HepG2 (cell line): ENCODE measurements around the gene HPCAL1. TPM values are rescaled to one million over a fixed set of nuclear protein-coding genes. Genes with fewer than 3 reads are reported as not detected.

Experiments used
- ESRRA ChIP-seq: sonication (generic); formaldehyde crosslinking; IDR thresholded peaks from 2 replicates; pipeline ENCODE4 v1.5.1; 2020; ENCODE audit warnings: mild to moderate bottlenecking, low read depth, missing genetic modification reagents
- GMEB2 ChIP-seq: IDR thresholded peaks from 2 replicates; pipeline ENCODE4 v1.6.1; 2016; ENCODE audit warnings: missing biosample characterization, missing genetic modification reagents, low read depth
- HCFC1 ChIP-seq: fragments of 150-350 bp; IDR thresholded peaks from 2 replicates; pipeline ENCODE4 v1.6.1; 2014; ENCODE audit warnings: low read depth, low read length
- HOXA3 ChIP-seq: sonication (generic); formaldehyde crosslinking; IDR thresholded peaks from 2 replicates; pipeline ENCODE4 v1.5.0; 2020; ENCODE audit warnings: missing genetic modification reagents
- NR1H2 ChIP-seq: sonication (generic); formaldehyde crosslinking; IDR thresholded peaks from 2 replicates; pipeline ENCODE4 v1.8.1; 2022; ENCODE audit warnings: low read depth, missing genetic modification reagents, borderline replicate concordance
- RERE ChIP-seq: IDR thresholded peaks from 2 replicates; pipeline ENCODE4 v1.6.1; 2016; ENCODE audit warnings: low read depth, missing genetic modification reagents, missing compliant biosample characterization
- ZBTB37 ChIP-seq: sonication (generic); formaldehyde crosslinking; IDR thresholded peaks from 2 replicates; pipeline ENCODE4 v1.4.0; 2020; ENCODE audit warnings: mild to moderate bottlenecking, missing genetic modification reagents
- ZNF333 ChIP-seq: sonication (generic); formaldehyde crosslinking; IDR thresholded peaks from 2 replicates; pipeline ENCODE4 v1.4.0; 2020; ENCODE audit warnings: mild to moderate bottlenecking, missing genetic modification reagents, borderline replicate concordance
- ZNF576 ChIP-seq: sonication (generic); formaldehyde crosslinking; IDR thresholded peaks from 2 replicates; pipeline ENCODE4 v1.4.0; 2020; ENCODE audit warnings: mild to moderate bottlenecking, missing genetic modification reagents
- ZNF75D ChIP-seq: sonication (generic); formaldehyde crosslinking; IDR thresholded peaks from 2 replicates; pipeline ENCODE4 v1.8.1; 2023; ENCODE audit warnings: missing genetic modification reagents, mild to moderate bottlenecking, borderline replicate concordance
- ZNF816 ChIP-seq: sonication (generic); formaldehyde crosslinking; IDR thresholded peaks from 2 replicates; pipeline ENCODE4 v1.8.0; 2022; ENCODE audit warnings: missing genetic modification reagents, mild to moderate bottlenecking, borderline replicate concordance
- ZSCAN20 ChIP-seq: sonication (generic); formaldehyde crosslinking; IDR thresholded peaks from 2 replicates; pipeline ENCODE4 v1.4.0; 2020; ENCODE audit warnings: missing genetic modification reagents, mild to moderate bottlenecking, borderline replicate concordance
- polyA plus RNA-seq, 8 experiments: library from polyadenylated mRNA; depleted of rRNA in 3 of 8; stranded (reverse) in 7 of 8; unstranded in 1 of 8; fragments of >200 nt; fragmentation: Illumina TruSeq in 4 of 8; extraction: Trizol in 4 of 8; gene quantifications; 2 replicates each; pipeline versions ENCODE4 v1.2.1 to v1.2.3, GENCODE V29; 2011 to 2016; ENCODE audit warnings: low read depth in 4 of 8, missing spikeins in 1 of 8, mixed read lengths in 1 of 8; ENCODE audit not compliant: insufficient read depth in 1 of 8
- total RNA-seq, 5 experiments: library from RNA; depleted of rRNA; stranded (reverse); fragments of >200 nt; fragmentation: Illumina TruSeq; extraction: Trizol; gene quantifications; 2 replicates each; pipeline ENCODE4 v1.2.3, GENCODE V29; 2016; ENCODE audit warnings: low read depth in 1 of 5
- TF ChIP-seq, protein P1 (sequence below): sonication (generic); formaldehyde crosslinking; IDR thresholded peaks from 2 replicates; pipeline ENCODE4 v1.5.1; 2020; ENCODE audit warnings: missing genetic modification reagents, mild to moderate bottlenecking, borderline replicate concordance
- TF ChIP-seq, protein P2 (sequence below): sonication (generic); formaldehyde crosslinking; IDR thresholded peaks from 2 replicates; pipeline ENCODE4 v1.8.1; 2022; ENCODE audit warnings: low read depth, mild to moderate bottlenecking, missing genetic modification reagents

HPCAL1 gene
- total and polyA plus RNA-seq, 2 of the 13 experiments (the other 11 are each of a cell fraction or from before 2014, with no cell fraction given), result 29.5 to 29.9 TPM

GRCh38 chr2:10448576-10449485, 146.1 kb downstream of the HPCAL1 start (continued):
- peak; percentile 95; the same call in 1 of the 2 replicates for TF ChIP-seq ZNF75D (CRISPR knock-in tag)
- TF ChIP-seq, protein P1, sequence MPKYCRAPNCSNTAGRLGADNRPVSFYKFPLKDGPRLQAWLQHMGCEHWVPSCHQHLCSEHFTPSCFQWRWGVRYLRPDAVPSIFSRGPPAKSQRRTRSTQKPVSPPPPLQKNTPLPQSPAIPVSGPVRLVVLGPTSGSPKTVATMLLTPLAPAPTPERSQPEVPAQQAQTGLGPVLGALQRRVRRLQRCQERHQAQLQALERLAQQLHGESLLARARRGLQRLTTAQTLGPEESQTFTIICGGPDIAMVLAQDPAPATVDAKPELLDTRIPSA (CRISPR knock-in tag), result peak; percentile 99
- TF ChIP-seq ZNF576 (CRISPR knock-in tag), result peak; percentile 96; the same call in 1 of the 2 replicates
- peak; percentile 95 for TF ChIP-seq HOXA3 (CRISPR knock-in tag)
- peak; percentile 98 for TF ChIP-seq NR1H2
- peak; percentile 97 for TF ChIP-seq ZSCAN20
- TF ChIP-seq ESRRA (CRISPR knock-in tag), result peak; percentile 91
- TF ChIP-seq HCFC1, result no peak
- no peak for TF ChIP-seq GMEB2 (CRISPR knock-in tag)
- peak; percentile 88 for TF ChIP-seq ZNF333 (CRISPR knock-in tag)
- peak; percentile 98; the same call in 1 of the 2 replicates for TF ChIP-seq ZNF816 (CRISPR knock-in tag)
- TF ChIP-seq, protein P2, sequence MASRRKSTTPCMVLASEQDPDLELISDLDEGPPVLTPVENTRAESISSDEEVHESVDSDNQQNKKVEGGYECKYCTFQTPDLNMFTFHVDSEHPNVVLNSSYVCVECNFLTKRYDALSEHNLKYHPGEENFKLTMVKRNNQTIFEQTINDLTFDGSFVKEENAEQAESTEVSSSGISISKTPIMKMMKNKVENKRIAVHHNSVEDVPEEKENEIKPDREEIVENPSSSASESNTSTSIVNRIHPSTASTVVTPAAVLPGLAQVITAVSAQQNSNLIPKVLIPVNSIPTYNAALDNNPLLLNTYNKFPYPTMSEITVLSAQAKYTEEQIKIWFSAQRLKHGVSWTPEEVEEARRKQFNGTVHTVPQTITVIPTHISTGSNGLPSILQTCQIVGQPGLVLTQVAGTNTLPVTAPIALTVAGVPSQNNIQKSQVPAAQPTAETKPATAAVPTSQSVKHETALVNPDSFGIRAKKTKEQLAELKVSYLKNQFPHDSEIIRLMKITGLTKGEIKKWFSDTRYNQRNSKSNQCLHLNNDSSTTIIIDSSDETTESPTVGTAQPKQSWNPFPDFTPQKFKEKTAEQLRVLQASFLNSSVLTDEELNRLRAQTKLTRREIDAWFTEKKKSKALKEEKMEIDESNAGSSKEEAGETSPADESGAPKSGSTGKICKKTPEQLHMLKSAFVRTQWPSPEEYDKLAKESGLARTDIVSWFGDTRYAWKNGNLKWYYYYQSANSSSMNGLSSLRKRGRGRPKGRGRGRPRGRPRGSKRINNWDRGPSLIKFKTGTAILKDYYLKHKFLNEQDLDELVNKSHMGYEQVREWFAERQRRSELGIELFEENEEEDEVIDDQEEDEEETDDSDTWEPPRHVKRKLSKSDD, result peak; percentile 91
- no peak for TF ChIP-seq ZBTB37 (CRISPR knock-in tag)
- TF ChIP-seq RERE, result no peak
